Mesodermal cell (in vitro differentiated cells): ENCODE data around the gene PDE9A.

ENCODE experiments used
- H3K27ac ChIP-seq: 2 replicates; pipeline ENCODE4 v1.7.0; 2013; ENCODE audit warnings: mild to moderate bottlenecking, low read depth, low read length, moderate library complexity; ENCODE audit not compliant: severe bottlenecking
- H3K36me3 ChIP-seq: 2 replicates; pipeline ENCODE4 v1.7.1; 2013; ENCODE audit warnings: mild to moderate bottlenecking, low read length, moderate library complexity; ENCODE audit not compliant: control insufficient read depth, insufficient read depth
- H3K4me1 ChIP-seq: one replicate; pipeline ENCODE4 v1.7.1; 2013; ENCODE audit warnings: mild to moderate bottlenecking, low read length; ENCODE audit not compliant: insufficient read depth, control insufficient read depth, poor library complexity, severe bottlenecking
- H3K4me3 ChIP-seq: 2 replicates; pipeline ENCODE4 v1.7.0; 2013; ENCODE audit warnings: low read length, control low read depth, mild to moderate bottlenecking; ENCODE audit not compliant: insufficient read depth, poor library complexity, severe bottlenecking; ENCODE audit errors: extremely low read depth
- H3K9me3 ChIP-seq: 2 replicates; pipeline ENCODE4 v1.7.1; 2013; ENCODE audit warnings: mild to moderate bottlenecking, low read length, moderate library complexity; ENCODE audit not compliant: control insufficient read depth
- WGBS, 2 experiments: methylation state at CpG; one replicate each; pipeline ENCODE4 v1.1.5; 2013; ENCODE audit warnings: missing lambda C conversion rate in 2 of 2; ENCODE audit not compliant: insufficient coverage in 2 of 2; 5-methylcytosine and 5-hydroxymethylcytosine counted together

PDE9A gene

GRCh38 chr21:42746593-42747275 is 93.3 kb downstream of the PDE9A start:
- 91 to 95% methylated on average over 16 to 20 of the region's 21 CpGs for WGBS, 2 experiments
- no peak overlapping the region for H3K27ac ChIP-seq
- H3K4me1 ChIP-seq, result no peaks in the 10 kb centered on the region

GRCh38 chr21:42747276-42747701 is 93.9 kb downstream of the PDE9A start:
- Histone ChIP-seq H3K27ac (no peak overlapping the region), H3K4me3 (no peak overlapping the region), H3K9me3 (no peaks in the 10 kb centered on the region), H3K36me3 (peaks cover 3% of the 10 kb centered on the region), H3K4me1 (no peaks in the 10 kb centered on the region)
- WGBS, 2 experiments, result 80 to 88% methylated on average over 8 to 10 of the region's 10 CpGs

More at GRCh38 chr21:42746593-42747275, 93.3 kb downstream of the PDE9A start:
- Histone ChIP-seq H3K36me3 (peaks cover 3% of the 10 kb centered on the region), H3K4me3 (no peak overlapping the region), H3K9me3 (no peaks in the 10 kb centered on the region)

GRCh38 chr21:42747746-42748351 is 94.4 kb downstream of the PDE9A start:
- 95% methylated on average over 14 of the region's 15 CpGs for WGBS, 2 experiments
- no peaks in the 10 kb centered on the region for H3K4me1 ChIP-seq

GRCh38 chr21:42748620-42749176 is 95.3 kb downstream of the PDE9A start:
- Histone ChIP-seq H3K9me3 (no peaks in the 10 kb centered on the region), H3K4me3 (no peak overlapping the region), H3K36me3 (peaks cover 6% of the 10 kb centered on the region), H3K27ac (no peak overlapping the region), H3K4me1 (no peaks in the 10 kb centered on the region)
- WGBS, 2 experiments, result 88% methylated on average over 11 to 12 of the region's 13 CpGs

More at GRCh38 chr21:42747746-42748351, 94.4 kb downstream of the PDE9A start:
- Histone ChIP-seq H3K27ac (no peak overlapping the region), H3K9me3 (no peaks in the 10 kb centered on the region), H3K36me3 (peaks cover 3% of the 10 kb centered on the region), H3K4me3 (no peak overlapping the region)

- Histone ChIP-seq H3K4me3 (no peak overlapping the region), H3K27ac (no peak overlapping the region), H3K4me1 (no peaks in the 10 kb centered on the region), H3K9me3 (no peaks in the 10 kb centered on the region), H3K36me3 (peaks cover 6% of the 10 kb centered on the region)
- WGBS, 2 experiments, result 91 to 93% methylated on average over 17 to 21 of the region's 23 CpGs
These were observed 97.5 kb downstream of the PDE9A start for GRCh38 chr21:42750737-42751530.

- Histone ChIP-seq H3K4me3 (no peak overlapping the region), H3K36me3 (peaks cover 6% of the 10 kb centered on the region), H3K27ac (no peak overlapping the region), H3K4me1 (no peaks in the 10 kb centered on the region), H3K9me3 (no peaks in the 10 kb centered on the region)
- 93 to 95% methylated on average over 7 of the region's 9 CpGs for WGBS, 2 experiments
These were observed 98.4 kb downstream of the PDE9A start for GRCh38 chr21:42751866-42752265.

- Histone ChIP-seq H3K36me3 (peaks cover 6% of the 10 kb centered on the region), H3K4me1 (no peaks in the 10 kb centered on the region), H3K9me3 (no peaks in the 10 kb centered on the region), H3K27ac (no peak overlapping the region), H3K4me3 (no peak overlapping the region)
- 94 to 99% methylated on average over 10 to 14 of the region's 15 CpGs for WGBS, 2 experiments
These were observed 100.4 kb downstream of the PDE9A start for GRCh38 chr21:42753804-42754203.

- H3K36me3 ChIP-seq, result peaks cover 6% of the 10 kb centered on the region
- H3K4me3 ChIP-seq, result no peak overlapping the region
- H3K9me3 ChIP-seq, result no peaks in the 10 kb centered on the region
- H3K4me1 ChIP-seq, result no peaks in the 10 kb centered on the region
- no peak overlapping the region for H3K27ac ChIP-seq
- 92 to 94% methylated on average over 9 to 10 of the region's 14 CpGs for WGBS, 2 experiments
These were observed 101.0 kb downstream of the PDE9A start for GRCh38 chr21:42754270-42754933.

- H3K9me3 ChIP-seq, result no peaks in the 10 kb centered on the region
- H3K36me3 ChIP-seq, result peaks cover 6% of the 10 kb centered on the region
- H3K4me1 ChIP-seq, result no peaks in the 10 kb centered on the region
- H3K27ac ChIP-seq, result no peak overlapping the region
- no peak overlapping the region for H3K4me3 ChIP-seq
- WGBS, 2 experiments, result 91 to 96% methylated on average over 12 to 14 of the region's 14 CpGs
These were observed 101.7 kb downstream of the PDE9A start for GRCh38 chr21:42755031-42755665.
